C4-2B (cell line): Measurements from ENCODE around the gene KIF21A.

ENCODE experiments used
- H3K27ac ChIP-seq: fragments of 450-650 bp; 2 replicates; pipeline ENCODE4 v1.5.1; 2017
- ZFX ChIP-seq: fragments of 450-650 bp; IDR thresholded peaks from 2 replicates; pipeline ENCODE4 v1.6.1; 2017
- TF ChIP-seq, protein P1 (sequence below): fragments of 450-650 bp; conservative IDR thresholded peaks from 2 replicates; pipeline ENCODE4 v1.5.1; 2017; ENCODE audit warnings: mild to moderate bottlenecking

Gene KIF21A

DNA sequence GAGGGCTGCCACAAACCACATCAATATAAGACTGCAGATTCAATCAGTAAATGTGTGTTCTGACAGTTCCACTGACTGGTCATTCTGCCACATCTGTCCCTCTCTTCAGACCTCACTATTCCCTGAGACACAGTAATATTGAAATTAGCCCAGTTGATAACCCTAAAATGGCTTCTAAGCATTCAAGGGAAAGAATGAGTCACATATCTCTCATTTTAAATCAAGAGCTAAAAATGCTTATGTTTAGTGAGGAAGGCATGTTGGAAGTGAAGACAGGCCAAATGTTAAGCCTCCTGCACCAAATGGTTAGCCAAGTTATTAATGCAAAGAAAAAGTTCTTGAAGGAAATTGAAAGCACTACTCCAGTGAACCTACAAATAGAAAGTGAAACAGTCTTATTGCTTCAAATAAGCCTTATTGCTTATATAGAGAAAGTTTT, 24.5 kb upstream of the KIF21A start:
- TF ChIP-seq, protein P1, sequence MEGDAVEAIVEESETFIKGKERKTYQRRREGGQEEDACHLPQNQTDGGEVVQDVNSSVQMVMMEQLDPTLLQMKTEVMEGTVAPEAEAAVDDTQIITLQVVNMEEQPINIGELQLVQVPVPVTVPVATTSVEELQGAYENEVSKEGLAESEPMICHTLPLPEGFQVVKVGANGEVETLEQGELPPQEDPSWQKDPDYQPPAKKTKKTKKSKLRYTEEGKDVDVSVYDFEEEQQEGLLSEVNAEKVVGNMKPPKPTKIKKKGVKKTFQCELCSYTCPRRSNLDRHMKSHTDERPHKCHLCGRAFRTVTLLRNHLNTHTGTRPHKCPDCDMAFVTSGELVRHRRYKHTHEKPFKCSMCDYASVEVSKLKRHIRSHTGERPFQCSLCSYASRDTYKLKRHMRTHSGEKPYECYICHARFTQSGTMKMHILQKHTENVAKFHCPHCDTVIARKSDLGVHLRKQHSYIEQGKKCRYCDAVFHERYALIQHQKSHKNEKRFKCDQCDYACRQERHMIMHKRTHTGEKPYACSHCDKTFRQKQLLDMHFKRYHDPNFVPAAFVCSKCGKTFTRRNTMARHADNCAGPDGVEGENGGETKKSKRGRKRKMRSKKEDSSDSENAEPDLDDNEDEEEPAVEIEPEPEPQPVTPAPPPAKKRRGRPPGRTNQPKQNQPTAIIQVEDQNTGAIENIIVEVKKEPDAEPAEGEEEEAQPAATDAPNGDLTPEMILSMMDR, result no peak
- no peak for TF ChIP-seq ZFX
- no peak overlapping the region for H3K27ac ChIP-seq

DNA sequence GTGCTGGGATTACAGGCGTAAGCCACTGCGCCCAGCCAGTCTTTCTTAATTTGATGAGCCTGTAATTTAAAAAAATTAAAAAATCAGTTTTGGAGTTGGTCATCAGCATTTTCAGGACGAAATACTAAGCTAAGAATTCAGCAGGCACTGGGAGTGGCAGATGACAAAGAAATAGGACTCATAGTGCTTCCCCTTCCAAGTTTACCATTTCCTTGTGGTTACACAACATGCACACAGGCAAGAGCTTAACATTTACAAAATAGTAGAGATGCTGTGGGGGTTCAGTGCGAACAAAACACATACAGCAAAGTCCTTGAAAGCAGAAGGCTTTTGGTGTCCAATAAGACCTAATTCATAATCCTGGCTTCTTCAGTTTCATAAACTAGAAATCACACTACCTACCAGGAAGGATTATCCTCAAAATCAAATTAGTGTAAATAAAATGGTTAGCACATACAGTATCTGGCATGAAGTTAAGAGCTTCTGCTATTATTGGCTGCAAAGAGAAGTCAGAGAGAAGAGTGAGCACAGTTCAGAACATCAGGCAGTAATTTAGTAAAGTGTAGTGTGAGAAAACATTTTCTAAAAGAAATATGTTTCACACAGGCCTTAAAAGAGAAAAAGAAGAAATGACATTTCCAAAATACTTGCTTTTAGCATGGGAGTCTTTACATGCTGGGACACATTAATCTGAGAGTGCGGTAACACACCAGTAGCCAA, 22.2 kb upstream of the KIF21A start:
- H3K27ac ChIP-seq, result no peak overlapping the region
- TF ChIP-seq ZFX, result no peak
- TF ChIP-seq, protein P1, result no peak

DNA sequence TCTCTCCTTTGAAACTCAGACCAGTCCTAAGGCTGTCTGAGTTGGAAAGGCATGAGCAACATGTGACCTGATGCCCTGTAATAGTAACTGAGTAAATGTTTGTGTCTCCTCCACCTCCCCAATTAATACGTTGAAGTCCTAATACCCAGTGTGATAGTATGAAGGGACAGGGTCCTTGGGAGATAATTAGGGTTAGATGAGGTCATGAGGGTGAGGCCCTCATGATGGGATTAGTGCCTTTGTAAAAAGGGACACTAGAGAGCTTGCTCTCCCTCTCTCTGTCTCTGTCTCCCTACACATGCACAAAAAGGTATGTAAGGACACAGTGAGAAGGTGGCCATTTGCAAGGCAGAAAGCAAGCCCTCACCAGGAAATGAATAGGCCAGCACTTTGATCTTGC, 18.1 kb upstream of the KIF21A start:
- H3K27ac ChIP-seq, result no peak overlapping the region
- TF ChIP-seq ZFX, result no peak
- TF ChIP-seq, protein P1, result no peak

DNA sequence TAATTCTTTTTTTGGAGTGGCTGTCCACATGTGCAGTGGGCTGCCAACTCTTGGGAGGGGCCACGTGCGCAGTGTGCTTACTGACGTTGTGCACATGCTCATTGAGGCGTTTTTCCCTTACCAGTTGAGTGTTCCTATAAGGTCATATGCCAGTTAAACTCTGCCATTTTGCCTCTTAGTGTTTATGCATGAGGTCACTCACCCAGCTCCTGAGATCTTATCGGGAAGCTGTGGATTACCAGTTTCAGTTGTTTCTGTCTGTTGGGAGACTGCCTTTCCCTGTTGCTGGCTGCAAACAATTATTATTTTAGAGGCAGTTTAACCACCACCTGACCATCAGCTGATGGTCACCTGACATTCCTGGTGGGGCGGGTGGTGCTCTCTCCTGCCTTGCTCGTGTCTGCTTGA, 16.1 kb upstream of the KIF21A start:
- TF ChIP-seq, protein P1, result no peak
- no peak for TF ChIP-seq ZFX
- H3K27ac ChIP-seq, result no peak overlapping the region

DNA sequence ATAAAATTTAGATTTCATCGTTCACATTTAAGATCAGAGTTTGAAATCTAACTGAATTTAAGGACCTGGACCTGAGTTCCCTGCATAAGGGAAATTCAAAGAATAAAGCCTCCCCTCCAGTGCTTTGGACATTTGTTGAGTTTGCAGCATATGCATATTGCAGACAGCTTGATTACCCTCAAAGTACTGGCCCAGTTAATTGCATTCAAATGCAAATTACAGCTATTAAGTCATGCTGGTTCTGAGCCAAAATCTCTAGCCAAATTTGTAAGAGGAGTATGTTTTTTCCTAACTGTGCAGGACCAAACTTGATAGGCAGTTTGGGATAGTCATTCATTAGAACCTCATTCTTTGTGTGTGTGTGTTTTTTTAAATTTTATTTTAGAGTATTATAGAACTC, 9.1 kb upstream of the KIF21A start:
- no peak overlapping the region for H3K27ac ChIP-seq
- TF ChIP-seq, protein P1, result no peak
- no peak for TF ChIP-seq ZFX

DNA sequence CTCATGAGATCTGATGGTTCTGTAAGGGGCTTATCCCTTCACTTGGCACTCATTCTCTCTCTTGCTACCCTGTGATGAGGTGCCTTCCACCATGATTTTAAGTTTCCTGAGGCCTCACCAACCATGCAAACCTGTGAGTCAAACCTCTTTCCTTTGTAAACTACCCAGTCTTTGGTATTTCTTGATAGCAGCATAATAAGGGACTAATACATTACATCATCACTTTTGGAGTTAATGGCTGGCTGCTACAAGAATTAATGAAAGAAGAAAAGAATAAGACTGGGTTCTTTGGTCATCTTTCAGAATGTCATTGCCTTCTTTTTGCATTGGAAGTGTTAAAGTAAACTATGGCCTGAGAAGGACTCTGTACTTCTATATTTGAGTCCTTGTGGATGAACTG, 5.1 kb upstream of the KIF21A start:
- TF ChIP-seq, protein P1, result no peak
- no peak for TF ChIP-seq ZFX
- no peak overlapping the region for H3K27ac ChIP-seq

DNA sequence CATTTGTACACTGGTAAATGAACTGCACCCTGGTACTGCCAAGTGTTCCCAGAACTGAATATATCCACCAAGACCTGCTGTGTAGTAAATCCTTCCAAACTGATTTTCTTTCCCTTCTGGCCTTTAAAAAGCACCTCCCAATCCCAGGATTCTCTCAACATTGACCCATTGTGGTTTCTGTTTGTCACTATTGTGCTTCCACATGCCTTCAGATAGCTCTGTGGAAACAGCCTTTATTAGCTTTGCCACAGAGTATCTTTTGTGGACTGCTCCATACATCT, 949 bp upstream of the KIF21A start:
- peak overlapping the region; percentile 93 for H3K27ac ChIP-seq
- no peak for TF ChIP-seq ZFX
- TF ChIP-seq, protein P1, result no peak
